Endodermal cell (in vitro differentiated cells): ENCODE measurements around the gene PROM1. TPM values are rescaled to one million over a fixed set of nuclear protein-coding genes. Genes with fewer than 3 reads are reported as not detected.
A peak's percentile ranks its signal among the peaks of the same experiment; 100 is the strongest.

Experiments used
- DNase-seq: peaks from one replicate; pipeline ENCODE4 v3.0.0-alpha.2; 2017
- H3K27ac ChIP-seq: 2 replicates; pipeline ENCODE4 v1.5.1; 2013; ENCODE audit warnings: mild to moderate bottlenecking, low read depth, low read length, moderate library complexity
- H3K27me3 ChIP-seq: 2 replicates; pipeline ENCODE4 v1.6.1; 2013; ENCODE audit warnings: mild to moderate bottlenecking, low read length, moderate library complexity; ENCODE audit not compliant: insufficient read depth, control insufficient read depth, poor library complexity, severe bottlenecking
- H3K36me3 ChIP-seq: 2 replicates; pipeline ENCODE4 v1.7.0; 2013; ENCODE audit warnings: mild to moderate bottlenecking, low read length, moderate library complexity; ENCODE audit not compliant: control insufficient read depth, insufficient read depth
- H3K4me1 ChIP-seq: one replicate; pipeline ENCODE4 v1.7.0; 2013; ENCODE audit warnings: low read length; ENCODE audit not compliant: control insufficient read depth, insufficient read depth
- H3K4me3 ChIP-seq: 2 replicates; pipeline ENCODE4 v1.5.1; 2013; ENCODE audit warnings: mild to moderate bottlenecking, low read length, moderate library complexity
- H3K9ac ChIP-seq: 2 replicates; pipeline ENCODE4 v1.6.1; 2013; ENCODE audit warnings: mild to moderate bottlenecking, low read length, moderate library complexity; ENCODE audit not compliant: poor library complexity, severe bottlenecking; ENCODE audit errors: extremely low read depth
- H3K9me3 ChIP-seq: 2 replicates; pipeline ENCODE4 v1.6.1; 2013; ENCODE audit warnings: mild to moderate bottlenecking, low read length, moderate library complexity; ENCODE audit not compliant: control insufficient read depth
- H3K27ac Mint-ChIP-seq: 2 replicates; pipeline ENCODE4 v1.8.0; 2020; ENCODE audit warnings: mixed read lengths
- H3K27me3 Mint-ChIP-seq: 2 replicates; pipeline ENCODE4 v1.8.0; 2021; ENCODE audit warnings: mild to moderate bottlenecking, mixed read lengths; ENCODE audit not compliant: insufficient read depth
- H3K36me3 Mint-ChIP-seq: 2 replicates; pipeline ENCODE4 v1.8.0; 2020; ENCODE audit warnings: low read depth, mixed read lengths
- H3K4me1 Mint-ChIP-seq: 2 replicates; pipeline ENCODE4 v1.8.0; 2020; ENCODE audit warnings: mixed read lengths
- H3K4me3 Mint-ChIP-seq: 2 replicates; pipeline ENCODE4 v1.8.0; 2020; ENCODE audit warnings: mild to moderate bottlenecking, moderate library complexity, mixed read lengths
- H3K9me3 Mint-ChIP-seq: 2 replicates; pipeline ENCODE4 v1.8.0; 2020; ENCODE audit warnings: mild to moderate bottlenecking, mixed read lengths
- WGBS, 2 experiments: methylation state at CpG; one replicate each; pipeline versions ENCODE4 v1.1.5 to v1.1.7; 2013; ENCODE audit warnings: missing lambda C conversion rate in 2 of 2, mixed read lengths in 1 of 2; ENCODE audit not compliant: insufficient coverage in 1 of 2, insufficient read length in 1 of 2; 5-methylcytosine and 5-hydroxymethylcytosine counted together
- total RNA-seq, 2 donors: library from RNA; stranded (reverse); fragmentation: NEBNext Ultra II Directional in 1 of 2; extraction: Animal tissue kit (Norgen Biotek cat#: 25700) in 1 of 2; gene quantifications; 2 replicates in 1 of 2; 3 replicates in 1 of 2; pipeline ENCODE4 v1.2.1, GENCODE V29; 2021
- TF ChIP-seq, protein P1 (sequence below): fragments of 200-600 bp; sonication (generic); conservative IDR thresholded peaks from 2 replicates; pipeline ENCODE4 v1.5.0; 2021; ENCODE audit warnings: antibody characterized with exemption, mild to moderate bottlenecking

Gene PROM1
- total RNA-seq, 2 donors from 2014 or later = 38.6 to 51.6 TPM

DNA sequence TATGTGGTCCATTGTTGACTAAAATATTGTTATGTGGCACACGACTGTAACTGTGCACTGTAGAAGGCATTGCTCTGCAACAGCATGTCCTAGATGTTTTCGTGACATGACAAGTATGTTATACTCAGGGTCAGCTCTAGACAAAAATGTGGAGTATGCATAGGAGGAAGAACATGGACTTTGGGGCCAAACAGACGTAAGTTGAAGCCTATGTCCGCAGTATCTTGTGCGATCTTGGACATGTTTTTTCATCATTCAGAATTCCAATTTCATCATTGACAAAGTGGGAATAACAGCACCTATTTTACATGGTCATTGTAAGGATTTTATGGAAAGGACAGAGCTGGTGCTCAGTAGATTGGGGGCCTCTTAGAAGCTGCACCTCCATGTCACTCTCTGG, 27.7 kb upstream of the PROM1 start:
- peaks cover 4% of the 10 kb centered on the region for H3K4me1 ChIP-seq
- H3K9ac ChIP-seq = no peak overlapping the region
- DNase-seq = peak; percentile 8
- no peak overlapping the region for H3K4me3 ChIP-seq
- 83 to 93% methylated on average over 2 to 5 of the region's 5 CpGs for WGBS, 2 experiments
- H3K4me3 Mint-ChIP-seq = no peak overlapping the region
- H3K27me3 Mint-ChIP-seq = peaks cover 35% of the 10 kb centered on the region
- H3K36me3 ChIP-seq = no peaks in the 10 kb centered on the region
- no peak overlapping the region for H3K27ac ChIP-seq
- no peak overlapping the region for H3K27ac Mint-ChIP-seq
- no peaks in the 10 kb centered on the region for H3K9me3 Mint-ChIP-seq
- no peaks in the 10 kb centered on the region for H3K9me3 ChIP-seq
- no peaks in the 10 kb centered on the region for H3K36me3 Mint-ChIP-seq
- H3K4me1 Mint-ChIP-seq = peaks cover 12% of the 10 kb centered on the region
- peaks cover 10% of the 10 kb centered on the region for H3K27me3 ChIP-seq
- TF ChIP-seq, protein P1, sequence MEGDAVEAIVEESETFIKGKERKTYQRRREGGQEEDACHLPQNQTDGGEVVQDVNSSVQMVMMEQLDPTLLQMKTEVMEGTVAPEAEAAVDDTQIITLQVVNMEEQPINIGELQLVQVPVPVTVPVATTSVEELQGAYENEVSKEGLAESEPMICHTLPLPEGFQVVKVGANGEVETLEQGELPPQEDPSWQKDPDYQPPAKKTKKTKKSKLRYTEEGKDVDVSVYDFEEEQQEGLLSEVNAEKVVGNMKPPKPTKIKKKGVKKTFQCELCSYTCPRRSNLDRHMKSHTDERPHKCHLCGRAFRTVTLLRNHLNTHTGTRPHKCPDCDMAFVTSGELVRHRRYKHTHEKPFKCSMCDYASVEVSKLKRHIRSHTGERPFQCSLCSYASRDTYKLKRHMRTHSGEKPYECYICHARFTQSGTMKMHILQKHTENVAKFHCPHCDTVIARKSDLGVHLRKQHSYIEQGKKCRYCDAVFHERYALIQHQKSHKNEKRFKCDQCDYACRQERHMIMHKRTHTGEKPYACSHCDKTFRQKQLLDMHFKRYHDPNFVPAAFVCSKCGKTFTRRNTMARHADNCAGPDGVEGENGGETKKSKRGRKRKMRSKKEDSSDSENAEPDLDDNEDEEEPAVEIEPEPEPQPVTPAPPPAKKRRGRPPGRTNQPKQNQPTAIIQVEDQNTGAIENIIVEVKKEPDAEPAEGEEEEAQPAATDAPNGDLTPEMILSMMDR = no peak

GRCh38 chr4:16110661-16111290, 27.0 kb upstream of the PROM1 start:
- DNase-seq = peak; percentile 10
- H3K27ac Mint-ChIP-seq = no peak overlapping the region
- H3K4me3 ChIP-seq = no peak overlapping the region

DNA sequence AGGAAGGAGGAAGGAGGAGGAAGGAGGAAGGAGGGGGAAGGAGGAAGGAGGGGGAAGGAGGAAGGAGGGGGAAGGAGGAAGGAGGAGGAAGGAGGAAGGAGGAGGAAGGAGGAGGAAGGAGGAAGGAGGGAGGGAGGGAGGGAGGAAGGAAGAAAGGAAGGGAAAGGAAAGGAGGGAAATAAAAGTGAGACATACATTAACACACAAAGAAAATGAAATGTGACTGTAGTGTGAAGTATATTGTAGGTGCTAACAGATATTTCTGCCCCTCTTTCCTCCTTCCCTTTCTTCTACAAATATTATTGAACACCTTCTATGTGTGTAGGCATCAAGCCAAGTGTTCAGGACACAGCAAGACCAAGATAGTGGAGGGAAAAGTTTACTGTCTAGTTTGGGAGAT, 26.4 kb upstream of the PROM1 start:
- H3K4me1 Mint-ChIP-seq = peaks cover 5% of the 10 kb centered on the region
- Histone ChIP-seq H3K9me3 (no peaks in the 10 kb centered on the region), H3K36me3 (no peaks in the 10 kb centered on the region), H3K9ac (no peak overlapping the region), H3K27ac (no peak overlapping the region), H3K27me3 (peaks cover 10% of the 10 kb centered on the region), H3K4me1 (no peaks in the 10 kb centered on the region), H3K4me3 (no peak overlapping the region)
- H3K36me3 Mint-ChIP-seq = no peaks in the 10 kb centered on the region
- peaks cover 31% of the 10 kb centered on the region for H3K27me3 Mint-ChIP-seq
- H3K4me3 Mint-ChIP-seq = no peak overlapping the region
- no peaks in the 10 kb centered on the region for H3K9me3 Mint-ChIP-seq
- H3K27ac Mint-ChIP-seq = no peak overlapping the region
- TF ChIP-seq, protein P1 = no peak
- no peak for DNase-seq

More at GRCh38 chr4:16110661-16111290, 27.0 kb upstream of the PROM1 start:
- Histone ChIP-seq H3K4me1 (no peaks in the 10 kb centered on the region), H3K36me3 (no peaks in the 10 kb centered on the region), H3K27me3 (peaks cover 10% of the 10 kb centered on the region), H3K27ac (no peak overlapping the region), H3K9me3 (no peaks in the 10 kb centered on the region), H3K9ac (no peak overlapping the region)
- H3K27me3 Mint-ChIP-seq = peaks cover 33% of the 10 kb centered on the region
- TF ChIP-seq, protein P1 = no peak
- H3K4me1 Mint-ChIP-seq = peaks cover 6% of the 10 kb centered on the region
- no peak overlapping the region for H3K4me3 Mint-ChIP-seq
- 85 to 93% methylated on average over 2 to 3 of the region's 3 CpGs for WGBS, 2 experiments
- no peaks in the 10 kb centered on the region for H3K36me3 Mint-ChIP-seq
- H3K9me3 Mint-ChIP-seq = no peaks in the 10 kb centered on the region
